Spleen (tissue), 11 donors: ENCODE measurements around the gene ACOT11. TPM values are rescaled to one million over a fixed set of nuclear protein-coding genes. Genes with fewer than 3 reads are reported as not detected.

Experiments
- DNase-seq: peaks from one replicate; pipeline ENCODE4 v3.0.0-alpha.2; 2020
- H3K27ac ChIP-seq, 8 donors: fragments of 200-600 bp; sonication (generic) in 7 of 8; 1 replicate in 4 of 8; 2 replicates in 4 of 8; pipeline versions ENCODE4 v1.5.0 to v1.8.0; 2016 to 2021; ENCODE audit warnings: inconsistent platforms in 4 of 8, mild to moderate bottlenecking in 4 of 8, moderate library complexity in 1 of 8
- H3K27me3 ChIP-seq, 7 donors: fragments of 200-600 bp; sonication (generic) in 6 of 7; replicated peaks in 1 of 7; 1 replicate in 4 of 7; 2 replicates in 3 of 7; pipeline versions ENCODE4 v1.5.0 to v1.8.0; 2016 to 2021; ENCODE audit warnings: inconsistent platforms in 3 of 7, mild to moderate bottlenecking in 1 of 7
- H3K36me3 ChIP-seq, 6 donors: fragments of 200-600 bp; sonication (generic) in 5 of 6; 1 replicate in 4 of 6; 2 replicates in 2 of 6; pipeline versions ENCODE4 v1.5.0 to v1.8.0; 2016 to 2021; ENCODE audit warnings: inconsistent platforms in 2 of 6
- H3K4me1 ChIP-seq, 6 donors: fragments of 200-600 bp; sonication (generic) in 5 of 6; 1 replicate in 3 of 6; 2 replicates in 3 of 6; pipeline versions ENCODE4 v1.5.0 to v1.8.0; 2016 to 2021; ENCODE audit warnings: inconsistent platforms in 3 of 6
- H3K4me3 ChIP-seq, 8 donors: fragments of 200-600 bp; sonication (generic) in 7 of 8; 1 replicate in 4 of 8; 2 replicates in 4 of 8; pipeline versions ENCODE4 v1.5.0 to v1.8.0; 2016 to 2021; ENCODE audit warnings: inconsistent platforms in 4 of 8, mild to moderate bottlenecking in 4 of 8, moderate library complexity in 2 of 8
- H3K9me3 ChIP-seq, 8 donors: fragments of 200-600 bp; sonication (generic) in 7 of 8; 1 replicate in 4 of 8; 2 replicates in 4 of 8; pipeline versions ENCODE4 v1.5.0 to v1.8.0; 2016 to 2021; ENCODE audit warnings: inconsistent platforms in 4 of 8
- CTCF ChIP-seq, 11 experiments: fragments of 200-600 bp in 7 of 11; fragments of 450-650 bp in 4 of 11; sonication (generic) in 4 of 11; IDR thresholded peaks in 8 of 11; conservative IDR thresholded peaks in 3 of 11; 1 replicate in 7 of 11; 2 replicates in 4 of 11; pipeline versions ENCODE4 v1.4.0 to v1.8.0; 2016 to 2021; ENCODE audit warnings: antibody characterized with exemption in 11 of 11, inconsistent platforms in 4 of 11, mild to moderate bottlenecking in 1 of 11
- POLR2A ChIP-seq, 3 donors: fragments of 450-650 bp; IDR thresholded peaks; one replicate each; pipeline ENCODE4 v1.5.1; 2017; ENCODE audit warnings: antibody characterized with exemption in 3 of 3, mild to moderate bottlenecking in 1 of 3
- POLR2AphosphoS5 ChIP-seq, 3 donors: sonication (generic); formaldehyde crosslinking; IDR thresholded peaks; one replicate each; pipeline ENCODE4 v1.5.1; 2017; ENCODE audit warnings: antibody characterized with exemption in 3 of 3
- WGBS, 5 donors: extraction: QIAGEN DNeasy Blood & Tissue Kit in 3 of 5; methylation state at CpG; one replicate each; pipeline versions ENCODE4 v1.1.5 to v1.1.7; 2013 to 2018; 5-methylcytosine and 5-hydroxymethylcytosine counted together
- intact Hi-C: fragments of 100-400 bp; cut with DNase I; formaldehyde crosslinking; loops from one replicate; pipeline ENCODE4 v1.15.0; 2023; ENCODE audit warnings: low total_unique reads
- polyA plus RNA-seq, 3 donors: library from polyadenylated mRNA; stranded (reverse); fragments of 200-250 nt; gene quantifications; one replicate each; pipeline ENCODE4 v1.2.1, GENCODE V29; 2013
- total RNA-seq, 7 donors: library from RNA; depleted of rRNA in 3 of 7; stranded (reverse); fragments of >200 nt in 3 of 7; fragmentation: NEBNext Ultra II Directional in 4 of 7; extraction: Animal tissue kit (Norgen Biotek cat#: 25700) in 4 of 7; gene quantifications; one replicate each; pipeline versions ENCODE4 v1.1.0 to v1.2.1, GENCODE V29; 2016 to 2021
- donor health status: healthy with polysubstance abuse.
- donor health status: DM: no; HTN: no; CAD: no; lungs with moderate emphysema.
- donor health status: DM: no; HTN: no; CAD: no.
- donor health status: Bipolar disorder and iron deficiency.
- donor health status: healthy.
- donor health status: DM: no; HTN: no; CAD: no.
- donor health status: DM: yes; HTN: yes; CAD: no.

The ACOT11 gene
- total and polyA plus RNA-seq, 10 donors = 0.30 to 3.2 (median 2.1) TPM

GRCh38 chr1:54594463-54594862 is 46.4 kb downstream of the ACOT11 start:
- intact Hi-C loops = no loop called here
- no peak overlapping the region for H3K4me3 ChIP-seq
- no peaks in the 10 kb centered on the region for H3K9me3 ChIP-seq
- 88 to 94% (median 92%) methylated on average over 15 to 16 of the region's 16 CpGs for WGBS, 5 donors
- TF ChIP-seq POLR2A (IDR thresholded peaks at IDR 0.05) (no peak), CTCF (IDR thresholded peaks at IDR 0.05 in 8 of 11, conservative IDR thresholded peaks at IDR 0.05 in 3 of 11) (no peak), POLR2AphosphoS5 (IDR thresholded peaks at IDR 0.05) (no peak)
- no peak overlapping the region for H3K27ac ChIP-seq
- H3K4me1 ChIP-seq = no peaks in the 10 kb centered on the region
- H3K27me3 ChIP-seq = no peaks in the 10 kb centered on the region
- H3K36me3 ChIP-seq = peaks cover 0 to 11% (median 0%) of the 10 kb centered on the region in 6 donors
- DNase-seq = peak; percentile 69

- no peaks in the 10 kb centered on the region for H3K4me1 ChIP-seq
- intact Hi-C loops = no loop called here
- no peak overlapping the region for H3K4me3 ChIP-seq
- no peak overlapping the region for H3K27ac ChIP-seq
- H3K36me3 ChIP-seq = peaks cover 0 to 11% (median 0%) of the 10 kb centered on the region in 6 donors
- no peaks in the 10 kb centered on the region for H3K27me3 ChIP-seq
- TF ChIP-seq CTCF (IDR thresholded peaks at IDR 0.05 in 8 of 11, conservative IDR thresholded peaks at IDR 0.05 in 3 of 11) (no peak), POLR2AphosphoS5 (IDR thresholded peaks at IDR 0.05) (no peak), POLR2A (IDR thresholded peaks at IDR 0.05) (no peak)
- WGBS, 5 donors = 74 to 89% (median 79%) methylated on average over 3 of the region's 3 CpGs
- peak; percentile 66 for DNase-seq
- no peaks in the 10 kb centered on the region for H3K9me3 ChIP-seq
Observed at GRCh38 chr1:54595956-54596498, 48.0 kb downstream of the ACOT11 start.

- H3K27ac ChIP-seq = no peak overlapping the region
- no peaks in the 10 kb centered on the region for H3K9me3 ChIP-seq
- no peak overlapping the region for H3K4me3 ChIP-seq
- TF ChIP-seq POLR2AphosphoS5 (IDR thresholded peaks at IDR 0.05) (no peak), CTCF (IDR thresholded peaks at IDR 0.05 in 8 of 11, conservative IDR thresholded peaks at IDR 0.05 in 3 of 11) (no peak), POLR2A (IDR thresholded peaks at IDR 0.05) (no peak)
- H3K36me3 ChIP-seq = peaks cover 0 to 11% (median 0%) of the 10 kb centered on the region in 6 donors
- H3K27me3 ChIP-seq = no peaks in the 10 kb centered on the region
- intact Hi-C loops = no loop called here
- H3K4me1 ChIP-seq = no peaks in the 10 kb centered on the region
- no peak for DNase-seq
- 87 to 95% (median 90%) methylated on average over 3 of the region's 3 CpGs for WGBS, 5 donors
Observed at GRCh38 chr1:54596756-54597155, 48.7 kb downstream of the ACOT11 start.

- no peaks in the 10 kb centered on the region for H3K9me3 ChIP-seq
- H3K36me3 ChIP-seq = peaks cover 0 to 11% (median 0%) of the 10 kb centered on the region in 6 donors
- H3K4me3 ChIP-seq = no peak overlapping the region
- no peaks in the 10 kb centered on the region for H3K4me1 ChIP-seq
- WGBS, 5 donors = 64 to 70% (median 68%) methylated on average over 3 of the region's 3 CpGs
- DNase-seq = no peak
- no peaks in the 10 kb centered on the region for H3K27me3 ChIP-seq
- no peak for TF ChIP-seq POLR2A (IDR thresholded peaks at IDR 0.05)
- TF ChIP-seq CTCF (IDR thresholded peaks at IDR 0.05 in 8 of 11, conservative IDR thresholded peaks at IDR 0.05 in 3 of 11) = no peak
- TF ChIP-seq POLR2AphosphoS5 (IDR thresholded peaks at IDR 0.05) = no peak
- intact Hi-C loops = no loop called here
- no peak overlapping the region for H3K27ac ChIP-seq
Observed at GRCh38 chr1:54597455-54598030, 49.5 kb downstream of the ACOT11 start.
